ENCODE results near the gene GPA33. TPM values are rescaled to one million over a fixed set of nuclear protein-coding genes. Genes with fewer than 3 reads are reported as not detected.

The GPA33 gene
- total and polyA plus RNA-seq, 4 donors = 0.26 to 1.5 (median 0.70) TPM

GRCh38 chr1:167016100-167016750 lies 74.0 kb downstream of the GPA33 start:
- no peak overlapping the region for H3K4me3 ChIP-seq
- H3K9me3 ChIP-seq (ENCODE audit: control insufficient read depth in 4 of 4, insufficient read depth in 3 of 4, low read length in 3 of 4) = no peaks in the 10 kb centered on the region
- H3K27me3 ChIP-seq (ENCODE audit: control insufficient read depth in 3 of 3, insufficient read depth in 3 of 3, low read length in 2 of 3) = no peaks in the 10 kb centered on the region
- no peak for TF ChIP-seq CTCF (IDR thresholded peaks at IDR 0.05; ENCODE audit: control extremely low read depth, extremely low read depth)
- H3K9ac ChIP-seq (ENCODE audit: insufficient read depth in 1 of 2, low read length in 2 of 2) = no peak overlapping the region
- DNase-seq (no peak), ATAC-seq (ENCODE audit: insufficient read depth, low FRiP score) (no peak)
- no peaks in the 10 kb centered on the region for H3K4me1 ChIP-seq (ENCODE audit: control insufficient read depth in 5 of 5, insufficient read depth in 5 of 5, low read length in 5 of 5)
- H3K36me3 ChIP-seq (ENCODE audit: control insufficient read depth in 4 of 4, insufficient read depth in 4 of 4, low read length in 4 of 4) = no peaks in the 10 kb centered on the region
- WGBS, 2 donors = 26 to 48% methylated on average over 6 of the region's 6 CpGs
- H3K27ac ChIP-seq (ENCODE audit: low read depth in 1 of 2, low read length in 1 of 2) = no peak overlapping the region

DNA sequence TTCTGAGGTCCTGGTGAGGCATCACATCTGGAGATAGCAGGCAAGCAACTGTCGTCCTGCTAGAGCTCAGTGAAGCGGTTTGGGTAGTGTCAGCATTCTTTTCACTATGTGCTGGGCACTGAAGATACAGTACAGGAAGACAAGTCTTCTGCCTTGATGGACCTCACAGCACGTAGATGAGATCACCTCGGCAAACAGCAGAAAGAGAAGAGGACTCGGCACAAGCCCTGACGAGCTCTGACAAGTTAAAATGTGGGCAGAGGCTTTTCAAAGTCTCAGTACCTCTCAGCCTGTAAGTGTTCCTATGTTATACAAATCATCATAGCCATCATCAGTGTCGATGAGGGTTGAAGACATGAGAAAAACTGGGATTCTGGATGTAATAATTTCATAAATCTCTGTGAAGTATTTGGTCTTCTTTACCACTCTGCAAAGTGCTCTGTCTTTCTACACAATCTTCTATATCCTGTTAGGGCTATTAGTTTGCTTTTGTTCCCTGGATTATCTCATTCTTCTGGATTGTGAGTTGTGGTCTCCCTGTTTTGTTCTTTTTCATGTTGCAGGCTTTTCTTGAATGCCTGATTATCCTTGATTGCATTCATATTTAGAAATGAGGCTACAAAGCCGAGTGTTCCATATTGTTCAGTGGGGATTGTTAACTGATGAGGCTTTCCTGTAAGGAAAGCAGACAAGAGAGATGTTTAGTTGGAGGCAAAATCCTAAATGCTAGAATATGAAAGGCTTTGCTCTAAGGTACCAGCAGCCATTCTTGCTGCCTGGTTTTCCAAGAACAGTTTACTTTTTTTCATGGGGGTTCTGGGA lies 76.9 kb downstream of the GPA33 start:
- 82 to 90% methylated on average over 8 of the region's 8 CpGs for WGBS, 2 donors
- no peak for ATAC-seq (ENCODE audit: insufficient read depth, low FRiP score)
- no peak overlapping the region for H3K4me3 ChIP-seq

DNA sequence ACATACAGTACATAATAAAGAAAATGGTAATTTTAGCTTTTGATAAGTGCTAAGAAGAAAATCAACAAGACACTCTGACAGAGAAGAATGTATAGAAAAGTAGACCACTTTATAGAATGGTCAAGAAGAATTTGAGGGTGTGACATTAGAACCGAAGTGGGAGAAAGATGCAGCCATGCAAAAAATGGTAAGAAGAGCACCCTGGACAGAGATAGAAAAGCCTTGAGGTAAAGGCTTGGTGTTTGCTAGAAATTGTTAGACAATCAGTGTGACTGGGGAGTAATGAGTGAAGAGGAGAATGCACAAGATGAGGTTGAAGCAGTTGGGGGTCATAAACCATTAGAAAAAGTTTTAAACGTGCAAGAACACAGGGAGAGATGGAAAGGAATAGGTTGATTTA lies 77.6 kb downstream of the GPA33 start:
- no peak for ATAC-seq (ENCODE audit: insufficient read depth, low FRiP score)
- no peak for DNase-seq
- TF ChIP-seq CTCF (IDR thresholded peaks at IDR 0.05; ENCODE audit: control extremely low read depth, extremely low read depth) = no peak
- no peak overlapping the region for H3K4me3 ChIP-seq
- no peaks in the 10 kb centered on the region for H3K4me1 ChIP-seq (ENCODE audit: control insufficient read depth in 5 of 5, insufficient read depth in 5 of 5, low read length in 5 of 5)
- no peaks in the 10 kb centered on the region for H3K36me3 ChIP-seq (ENCODE audit: control insufficient read depth in 4 of 4, insufficient read depth in 4 of 4, low read length in 4 of 4)
- WGBS, 2 donors = 81 to 88% methylated on average over 2 of the region's 2 CpGs
- no peaks in the 10 kb centered on the region for H3K27me3 ChIP-seq (ENCODE audit: control insufficient read depth in 3 of 3, insufficient read depth in 3 of 3, low read length in 2 of 3)
- no peaks in the 10 kb centered on the region for H3K9me3 ChIP-seq (ENCODE audit: control insufficient read depth in 4 of 4, insufficient read depth in 3 of 4, low read length in 3 of 4)
- H3K9ac ChIP-seq (ENCODE audit: insufficient read depth in 1 of 2, low read length in 2 of 2) = no peak overlapping the region
- no peak overlapping the region for H3K27ac ChIP-seq (ENCODE audit: low read depth in 1 of 2, low read length in 1 of 2)

More for the DNA sequence above, 76.9 kb downstream of the GPA33 start:
- TF ChIP-seq CTCF (IDR thresholded peaks at IDR 0.05; ENCODE audit: control extremely low read depth, extremely low read depth) = no peak
- Histone ChIP-seq H3K36me3 (ENCODE audit: control insufficient read depth in 4 of 4, insufficient read depth in 4 of 4, low read length in 4 of 4) (no peaks in the 10 kb centered on the region), H3K27ac (ENCODE audit: low read depth in 1 of 2, low read length in 1 of 2) (no peak overlapping the region), H3K9ac (ENCODE audit: insufficient read depth in 1 of 2, low read length in 2 of 2) (no peak overlapping the region), H3K4me1 (ENCODE audit: control insufficient read depth in 5 of 5, insufficient read depth in 5 of 5, low read length in 5 of 5) (no peaks in the 10 kb centered on the region), H3K27me3 (ENCODE audit: control insufficient read depth in 3 of 3, insufficient read depth in 3 of 3, low read length in 2 of 3) (no peaks in the 10 kb centered on the region), H3K9me3 (ENCODE audit: control insufficient read depth in 4 of 4, insufficient read depth in 3 of 4, low read length in 3 of 4) (no peaks in the 10 kb centered on the region)
- DNase-seq = no peak
